Neural cell (in vitro differentiated cells): ENCODE measurements around the gene SLC41A2. TPM values are rescaled to one million over a fixed set of nuclear protein-coding genes. Genes with fewer than 3 reads are reported as not detected.

Experiments
- H2AFZ ChIP-seq: fragments of 200-600, 300-800 bp; sonication (generic), shearing (Covaris generic); 2 replicates; pipeline ENCODE4 v1.6.0; 2014; ENCODE audit warnings: low read depth, mild to moderate bottlenecking, antibody characterized with exemption, low read length, moderate library complexity
- H3F3A ChIP-seq: fragments of 200-600 bp; shearing (Covaris generic); 2 replicates; pipeline ENCODE4 v1.6.1; 2016; ENCODE audit warnings: mild to moderate bottlenecking, moderate library complexity, mixed read lengths, antibody characterized with exemption, low read length; ENCODE audit not compliant: insufficient read depth, poor library complexity, severe bottlenecking
- H3K27ac ChIP-seq: fragments of 200-600, 300-800 bp; sonication (generic), shearing (Covaris generic); 2 replicates; pipeline ENCODE4 v1.5.1; 2014; ENCODE audit warnings: mild to moderate bottlenecking, low read length, moderate library complexity
- H3K27me3 ChIP-seq: fragments of 300-800, 200-600 bp; sonication (generic), shearing (Covaris generic); 2 replicates; pipeline ENCODE4 v1.6.0; 2014; ENCODE audit warnings: mild to moderate bottlenecking, low read depth, low read length, moderate library complexity; ENCODE audit not compliant: insufficient read depth
- H3K36me3 ChIP-seq: fragments of 300-800, 200-600 bp; sonication (generic), shearing (Covaris generic); 2 replicates; pipeline ENCODE4 v1.5.1; 2014; ENCODE audit warnings: mild to moderate bottlenecking, antibody characterized with exemption, low read length, moderate library complexity; ENCODE audit not compliant: insufficient read depth
- H3K4me2 ChIP-seq: fragments of 300-800, 200-600 bp; sonication (generic), shearing (Covaris generic); 2 replicates; pipeline ENCODE4 v1.6.0; 2014; ENCODE audit warnings: mild to moderate bottlenecking, low read length
- H3K4me3 ChIP-seq: fragments of 300-800, 200-600 bp; sonication (generic), shearing (Covaris generic); 2 replicates; pipeline ENCODE4 v1.5.1; 2014; ENCODE audit warnings: mild to moderate bottlenecking, low read length, moderate library complexity
- H3K79me2 ChIP-seq: fragments of 200-600 bp; shearing (Covaris generic); replicated peaks from 2 replicates; pipeline ENCODE4 v1.6.0; 2014; ENCODE audit warnings: mild to moderate bottlenecking, low read length, moderate library complexity; ENCODE audit not compliant: insufficient read depth
- H3K9ac ChIP-seq: fragments of 300-800, 200-600 bp; sonication (generic), shearing (Covaris generic); 2 replicates; pipeline ENCODE4 v1.6.1; 2016; ENCODE audit warnings: mild to moderate bottlenecking, low read length, mixed read lengths
- H3K9me2 ChIP-seq: fragments of 200-600 bp; shearing (Covaris generic); 2 replicates; pipeline ENCODE4 v1.6.1; 2016; ENCODE audit warnings: mild to moderate bottlenecking, low read length, mixed read lengths; ENCODE audit not compliant: insufficient read depth
- H3K9me3 ChIP-seq: fragments of 200-600, 300-800 bp; sonication (generic), shearing (Covaris generic); 2 replicates; pipeline ENCODE4 v1.6.1; 2016; ENCODE audit warnings: mild to moderate bottlenecking, mixed run types, low read length, moderate library complexity, mixed read lengths
- H4K20me1 ChIP-seq: fragments of 200-600 bp; shearing (Covaris generic); 2 replicates; pipeline ENCODE4 v1.6.1; 2016; ENCODE audit warnings: mild to moderate bottlenecking, mixed run types; ENCODE audit not compliant: insufficient read depth
- EP300 ChIP-seq: fragments of 450-650 bp; conservative IDR thresholded peaks from 2 replicates; pipeline ENCODE4 v1.6.1; 2014; ENCODE audit warnings: antibody characterized with exemption, mild to moderate bottlenecking, moderate library complexity; ENCODE audit not compliant: poor library complexity, severe bottlenecking
- EZH2 ChIP-seq: fragments of 200-600, 300-800 bp; shearing (Covaris generic), sonication (generic); IDR thresholded peaks from 2 replicates; pipeline ENCODE4 v1.6.1; 2014; ENCODE audit warnings: antibody characterized with exemption, low read length, borderline replicate concordance, mild to moderate bottlenecking; ENCODE audit not compliant: insufficient read depth, poor library complexity, severe bottlenecking
- MXI1 ChIP-seq: fragments of 450-650 bp; conservative IDR thresholded peaks from 2 replicates; pipeline ENCODE4 v1.6.1; 2014; ENCODE audit warnings: antibody characterized with exemption, mild to moderate bottlenecking; ENCODE audit not compliant: poor library complexity, severe bottlenecking
- POLR2AphosphoS5 ChIP-seq: IDR thresholded peaks from 2 replicates; pipeline ENCODE4 v1.6.1; 2012
- RAD21 ChIP-seq: fragments of 450-650 bp; conservative IDR thresholded peaks from 2 replicates; pipeline ENCODE4 v1.6.1; 2014; ENCODE audit warnings: antibody characterized with exemption, mild to moderate bottlenecking, moderate library complexity
- SMC3 ChIP-seq: fragments of 450-650 bp; conservative IDR thresholded peaks from 2 replicates; pipeline ENCODE4 v1.6.1; 2014; ENCODE audit warnings: antibody characterized with exemption, mild to moderate bottlenecking, moderate library complexity; ENCODE audit not compliant: poor library complexity
- TAF1 ChIP-seq: IDR thresholded peaks from 2 replicates; pipeline ENCODE4 v1.6.1; 2012; ENCODE audit warnings: low read depth
- polyA plus RNA-seq: library from polyadenylated mRNA; depleted of rRNA; stranded (reverse); fragments of >200 nt; gene quantifications from 2 replicates; pipeline ENCODE4 v1.2.3, GENCODE V29; 2014
- TF ChIP-seq, protein P1 (sequence below): IDR thresholded peaks from 2 replicates; pipeline ENCODE4 v1.6.1; 2012; ENCODE audit warnings: borderline replicate concordance
- TF ChIP-seq, protein P2 (sequence below): fragments of 450-650 bp; IDR thresholded peaks from 2 replicates; pipeline ENCODE4 v1.5.1; 2014; ENCODE audit warnings: antibody characterized with exemption, mild to moderate bottlenecking, moderate library complexity; ENCODE audit not compliant: poor library complexity, severe bottlenecking

Gene SLC41A2
- polyA plus RNA-seq, 1 donor from 2014 or later: 26.1 TPM

DNA sequence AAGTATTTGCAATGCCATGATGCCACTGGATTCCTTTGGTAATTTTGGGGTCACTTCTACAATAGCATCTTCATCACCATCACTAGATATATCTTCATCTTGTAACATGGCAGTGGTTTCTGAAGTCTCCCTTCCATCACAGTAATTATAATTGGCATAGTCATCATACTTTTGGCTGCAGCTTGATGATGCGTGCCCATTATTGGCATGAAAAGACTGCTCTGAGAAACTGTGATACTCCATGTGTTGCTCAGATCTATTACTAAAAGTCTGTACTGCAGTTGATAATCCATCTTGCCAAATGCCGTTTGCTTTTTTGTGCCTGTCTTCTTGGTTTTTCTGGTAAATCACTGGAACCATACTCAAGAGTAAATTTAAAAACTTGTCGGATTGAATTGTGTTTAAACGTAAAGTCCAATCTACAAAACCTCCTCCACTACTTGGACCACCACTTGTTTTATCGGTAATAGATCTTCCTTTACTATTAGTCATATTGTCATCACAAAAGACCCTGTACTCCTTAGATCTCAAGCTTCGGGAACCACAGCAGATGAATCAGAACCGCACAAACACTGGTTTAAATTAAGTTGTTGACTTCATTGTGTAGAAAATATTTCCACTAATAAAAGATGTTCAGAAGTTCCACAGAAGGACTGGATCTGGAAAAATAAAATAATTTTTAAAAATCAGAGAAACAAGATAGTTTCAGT lies 29.9 kb downstream of the SLC41A2 start:
- H3K4me2 ChIP-seq: no peak overlapping the region
- no peak for TF ChIP-seq EZH2
- TF ChIP-seq RAD21: no peak
- TF ChIP-seq MXI1: no peak
- TF ChIP-seq EP300: no peak
- TF ChIP-seq, protein P1, sequence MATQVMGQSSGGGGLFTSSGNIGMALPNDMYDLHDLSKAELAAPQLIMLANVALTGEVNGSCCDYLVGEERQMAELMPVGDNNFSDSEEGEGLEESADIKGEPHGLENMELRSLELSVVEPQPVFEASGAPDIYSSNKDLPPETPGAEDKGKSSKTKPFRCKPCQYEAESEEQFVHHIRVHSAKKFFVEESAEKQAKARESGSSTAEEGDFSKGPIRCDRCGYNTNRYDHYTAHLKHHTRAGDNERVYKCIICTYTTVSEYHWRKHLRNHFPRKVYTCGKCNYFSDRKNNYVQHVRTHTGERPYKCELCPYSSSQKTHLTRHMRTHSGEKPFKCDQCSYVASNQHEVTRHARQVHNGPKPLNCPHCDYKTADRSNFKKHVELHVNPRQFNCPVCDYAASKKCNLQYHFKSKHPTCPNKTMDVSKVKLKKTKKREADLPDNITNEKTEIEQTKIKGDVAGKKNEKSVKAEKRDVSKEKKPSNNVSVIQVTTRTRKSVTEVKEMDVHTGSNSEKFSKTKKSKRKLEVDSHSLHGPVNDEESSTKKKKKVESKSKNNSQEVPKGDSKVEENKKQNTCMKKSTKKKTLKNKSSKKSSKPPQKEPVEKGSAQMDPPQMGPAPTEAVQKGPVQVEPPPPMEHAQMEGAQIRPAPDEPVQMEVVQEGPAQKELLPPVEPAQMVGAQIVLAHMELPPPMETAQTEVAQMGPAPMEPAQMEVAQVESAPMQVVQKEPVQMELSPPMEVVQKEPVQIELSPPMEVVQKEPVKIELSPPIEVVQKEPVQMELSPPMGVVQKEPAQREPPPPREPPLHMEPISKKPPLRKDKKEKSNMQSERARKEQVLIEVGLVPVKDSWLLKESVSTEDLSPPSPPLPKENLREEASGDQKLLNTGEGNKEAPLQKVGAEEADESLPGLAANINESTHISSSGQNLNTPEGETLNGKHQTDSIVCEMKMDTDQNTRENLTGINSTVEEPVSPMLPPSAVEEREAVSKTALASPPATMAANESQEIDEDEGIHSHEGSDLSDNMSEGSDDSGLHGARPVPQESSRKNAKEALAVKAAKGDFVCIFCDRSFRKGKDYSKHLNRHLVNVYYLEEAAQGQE: no peak
- no peak for TF ChIP-seq POLR2AphosphoS5
- TF ChIP-seq, protein P2, sequence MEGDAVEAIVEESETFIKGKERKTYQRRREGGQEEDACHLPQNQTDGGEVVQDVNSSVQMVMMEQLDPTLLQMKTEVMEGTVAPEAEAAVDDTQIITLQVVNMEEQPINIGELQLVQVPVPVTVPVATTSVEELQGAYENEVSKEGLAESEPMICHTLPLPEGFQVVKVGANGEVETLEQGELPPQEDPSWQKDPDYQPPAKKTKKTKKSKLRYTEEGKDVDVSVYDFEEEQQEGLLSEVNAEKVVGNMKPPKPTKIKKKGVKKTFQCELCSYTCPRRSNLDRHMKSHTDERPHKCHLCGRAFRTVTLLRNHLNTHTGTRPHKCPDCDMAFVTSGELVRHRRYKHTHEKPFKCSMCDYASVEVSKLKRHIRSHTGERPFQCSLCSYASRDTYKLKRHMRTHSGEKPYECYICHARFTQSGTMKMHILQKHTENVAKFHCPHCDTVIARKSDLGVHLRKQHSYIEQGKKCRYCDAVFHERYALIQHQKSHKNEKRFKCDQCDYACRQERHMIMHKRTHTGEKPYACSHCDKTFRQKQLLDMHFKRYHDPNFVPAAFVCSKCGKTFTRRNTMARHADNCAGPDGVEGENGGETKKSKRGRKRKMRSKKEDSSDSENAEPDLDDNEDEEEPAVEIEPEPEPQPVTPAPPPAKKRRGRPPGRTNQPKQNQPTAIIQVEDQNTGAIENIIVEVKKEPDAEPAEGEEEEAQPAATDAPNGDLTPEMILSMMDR: no peak
- TF ChIP-seq SMC3: no peak
- TF ChIP-seq TAF1: no peak
- H3K9me3 ChIP-seq: no peaks in the 10 kb centered on the region
- H3K9ac ChIP-seq: no peak overlapping the region
- H3K27ac ChIP-seq: no peak overlapping the region
- H3K27me3 ChIP-seq: no peaks in the 10 kb centered on the region
- H3K9me2 ChIP-seq: no peaks in the 10 kb centered on the region
- no peak overlapping the region for H3K4me3 ChIP-seq
- no peaks in the 10 kb centered on the region for H3K79me2 ChIP-seq
- H4K20me1 ChIP-seq: no peaks in the 10 kb centered on the region
- H2AFZ ChIP-seq: no peak overlapping the region
- no peaks in the 10 kb centered on the region for H3K36me3 ChIP-seq
- no peaks in the 10 kb centered on the region for H3F3A ChIP-seq

DNA sequence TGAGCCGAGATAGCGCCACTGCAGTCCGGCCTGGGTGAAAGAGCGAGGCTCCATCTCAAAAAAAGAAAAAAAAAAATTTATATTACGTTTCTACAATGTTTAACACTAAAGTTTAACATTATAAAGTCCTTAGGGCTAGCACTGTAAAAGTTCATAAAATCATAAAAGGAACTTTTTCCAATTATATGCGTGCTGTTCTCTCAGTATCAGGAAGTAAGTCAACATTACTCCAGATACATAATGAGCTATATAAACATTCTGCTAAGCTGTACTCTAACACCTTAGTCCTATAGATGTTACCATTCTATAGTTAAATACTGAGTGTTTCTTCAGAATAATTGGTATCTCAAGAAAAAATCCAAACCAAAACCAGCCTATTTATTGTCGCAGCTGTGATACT lies 32.6 kb downstream of the SLC41A2 start:
- no peaks in the 10 kb centered on the region for H3K27me3 ChIP-seq
- no peaks in the 10 kb centered on the region for H3K9me2 ChIP-seq
- H3K79me2 ChIP-seq: no peaks in the 10 kb centered on the region
- H2AFZ ChIP-seq: no peak overlapping the region
- no peaks in the 10 kb centered on the region for H3K36me3 ChIP-seq
- no peak overlapping the region for H3K27ac ChIP-seq
- no peak overlapping the region for H3K4me3 ChIP-seq
- H4K20me1 ChIP-seq: no peaks in the 10 kb centered on the region
- H3K9me3 ChIP-seq: no peaks in the 10 kb centered on the region
- H3F3A ChIP-seq: no peaks in the 10 kb centered on the region
- no peak for TF ChIP-seq EP300
- no peak for TF ChIP-seq EZH2
- no peak for TF ChIP-seq TAF1
- TF ChIP-seq, protein P2: no peak
- TF ChIP-seq, protein P1: no peak
- TF ChIP-seq MXI1: no peak
- no peak for TF ChIP-seq SMC3
- TF ChIP-seq RAD21: no peak
- no peak for TF ChIP-seq POLR2AphosphoS5
- no peak overlapping the region for H3K4me2 ChIP-seq
- no peak overlapping the region for H3K9ac ChIP-seq
